ENCODE data around the gene VPS26B.

The VPS26B gene

GRCh38 chr11:134289167-134289566, 64.7 kb downstream of the VPS26B start:
- Histone ChIP-seq H3K36me3 (ENCODE audit: control insufficient read depth in 1 of 2, insufficient read depth in 2 of 2, low read length in 2 of 2) (no peaks in the 10 kb centered on the region), H3K27ac (ENCODE audit: low read depth, low read length) (no peak overlapping the region), H3K4me3 (ENCODE audit: low read depth in 1 of 2, low read length in 2 of 2) (no peak overlapping the region), H3K9ac (ENCODE audit: low read depth in 1 of 2, low read length in 2 of 2) (no peak overlapping the region), H3K9me3 (ENCODE audit: control insufficient read depth in 1 of 2, low read length in 2 of 2) (no peaks in the 10 kb centered on the region), H3K4me1 (ENCODE audit: control insufficient read depth in 1 of 2, insufficient read depth in 2 of 2, low read length in 2 of 2) (no peaks in the 10 kb centered on the region), H3K27me3 (ENCODE audit: control insufficient read depth in 1 of 2, insufficient read depth in 2 of 2, low read length in 2 of 2) (no peaks in the 10 kb centered on the region)

GRCh38 chr11:134289789-134290188, 65.3 kb downstream of the VPS26B start:
- H3K4me3 ChIP-seq (ENCODE audit: low read depth in 1 of 2, low read length in 2 of 2) = no peak overlapping the region
- no peak overlapping the region for H3K27ac ChIP-seq (ENCODE audit: low read depth, low read length)
- no peaks in the 10 kb centered on the region for H3K9me3 ChIP-seq (ENCODE audit: control insufficient read depth in 1 of 2, low read length in 2 of 2)
- H3K27me3 ChIP-seq (ENCODE audit: control insufficient read depth in 1 of 2, insufficient read depth in 2 of 2, low read length in 2 of 2) = no peaks in the 10 kb centered on the region
- H3K36me3 ChIP-seq (ENCODE audit: control insufficient read depth in 1 of 2, insufficient read depth in 2 of 2, low read length in 2 of 2) = no peaks in the 10 kb centered on the region
- H3K9ac ChIP-seq (ENCODE audit: low read depth in 1 of 2, low read length in 2 of 2) = no peak overlapping the region
- H3K4me1 ChIP-seq (ENCODE audit: control insufficient read depth in 1 of 2, insufficient read depth in 2 of 2, low read length in 2 of 2) = no peaks in the 10 kb centered on the region

- H3K27ac ChIP-seq (ENCODE audit: low read depth, low read length) = no peak overlapping the region
- H3K36me3 ChIP-seq (ENCODE audit: control insufficient read depth in 1 of 2, insufficient read depth in 2 of 2, low read length in 2 of 2) = no peaks in the 10 kb centered on the region
- H3K9me3 ChIP-seq (ENCODE audit: control insufficient read depth in 1 of 2, low read length in 2 of 2) = no peaks in the 10 kb centered on the region
- no peak overlapping the region for H3K9ac ChIP-seq (ENCODE audit: low read depth in 1 of 2, low read length in 2 of 2)
- no peak overlapping the region for H3K4me3 ChIP-seq (ENCODE audit: low read depth in 1 of 2, low read length in 2 of 2)
- H3K27me3 ChIP-seq (ENCODE audit: control insufficient read depth in 1 of 2, insufficient read depth in 2 of 2, low read length in 2 of 2) = no peaks in the 10 kb centered on the region
- no peaks in the 10 kb centered on the region for H3K4me1 ChIP-seq (ENCODE audit: control insufficient read depth in 1 of 2, insufficient read depth in 2 of 2, low read length in 2 of 2)
These were observed 66.2 kb downstream of the VPS26B start for GRCh38 chr11:134290646-134291045.

GRCh38 chr11:134291196-134291595, 66.7 kb downstream of the VPS26B start:
- no peaks in the 10 kb centered on the region for H3K36me3 ChIP-seq (ENCODE audit: control insufficient read depth in 1 of 2, insufficient read depth in 2 of 2, low read length in 2 of 2)
- H3K9me3 ChIP-seq (ENCODE audit: control insufficient read depth in 1 of 2, low read length in 2 of 2) = no peaks in the 10 kb centered on the region
- H3K4me3 ChIP-seq (ENCODE audit: low read depth in 1 of 2, low read length in 2 of 2) = no peak overlapping the region
- H3K9ac ChIP-seq (ENCODE audit: low read depth in 1 of 2, low read length in 2 of 2) = no peak overlapping the region
- no peaks in the 10 kb centered on the region for H3K4me1 ChIP-seq (ENCODE audit: control insufficient read depth in 1 of 2, insufficient read depth in 2 of 2, low read length in 2 of 2)
- no peaks in the 10 kb centered on the region for H3K27me3 ChIP-seq (ENCODE audit: control insufficient read depth in 1 of 2, insufficient read depth in 2 of 2, low read length in 2 of 2)
- no peak overlapping the region for H3K27ac ChIP-seq (ENCODE audit: low read depth, low read length)

GRCh38 chr11:134292661-134293060, 68.2 kb downstream of the VPS26B start:
- H3K27me3 ChIP-seq (ENCODE audit: control insufficient read depth in 1 of 2, insufficient read depth in 2 of 2, low read length in 2 of 2) = no peaks in the 10 kb centered on the region
- no peaks in the 10 kb centered on the region for H3K36me3 ChIP-seq (ENCODE audit: control insufficient read depth in 1 of 2, insufficient read depth in 2 of 2, low read length in 2 of 2)
- no peaks in the 10 kb centered on the region for H3K4me1 ChIP-seq (ENCODE audit: control insufficient read depth in 1 of 2, insufficient read depth in 2 of 2, low read length in 2 of 2)
- no peak overlapping the region for H3K9ac ChIP-seq (ENCODE audit: low read depth in 1 of 2, low read length in 2 of 2)
- no peak overlapping the region for H3K4me3 ChIP-seq (ENCODE audit: low read depth in 1 of 2, low read length in 2 of 2)
- no peaks in the 10 kb centered on the region for H3K9me3 ChIP-seq (ENCODE audit: control insufficient read depth in 1 of 2, low read length in 2 of 2)
- H3K27ac ChIP-seq (ENCODE audit: low read depth, low read length) = no peak overlapping the region

- Histone ChIP-seq H3K9me3 (ENCODE audit: control insufficient read depth in 1 of 2, low read length in 2 of 2) (no peaks in the 10 kb centered on the region), H3K9ac (ENCODE audit: low read depth in 1 of 2, low read length in 2 of 2) (no peak overlapping the region), H3K27me3 (ENCODE audit: control insufficient read depth in 1 of 2, insufficient read depth in 2 of 2, low read length in 2 of 2) (no peaks in the 10 kb centered on the region), H3K36me3 (ENCODE audit: control insufficient read depth in 1 of 2, insufficient read depth in 2 of 2, low read length in 2 of 2) (no peaks in the 10 kb centered on the region), H3K4me1 (ENCODE audit: control insufficient read depth in 1 of 2, insufficient read depth in 2 of 2, low read length in 2 of 2) (no peaks in the 10 kb centered on the region), H3K4me3 (ENCODE audit: low read depth in 1 of 2, low read length in 2 of 2) (no peak overlapping the region), H3K27ac (ENCODE audit: low read depth, low read length) (no peak overlapping the region)
These were observed 68.9 kb downstream of the VPS26B start for GRCh38 chr11:134293119-134294113.

- H3K9ac ChIP-seq (ENCODE audit: low read depth in 1 of 2, low read length in 2 of 2) = no peak overlapping the region
- H3K36me3 ChIP-seq (ENCODE audit: control insufficient read depth in 1 of 2, insufficient read depth in 2 of 2, low read length in 2 of 2) = no peaks in the 10 kb centered on the region
- no peaks in the 10 kb centered on the region for H3K27me3 ChIP-seq (ENCODE audit: control insufficient read depth in 1 of 2, insufficient read depth in 2 of 2, low read length in 2 of 2)
- H3K4me3 ChIP-seq (ENCODE audit: low read depth in 1 of 2, low read length in 2 of 2) = no peak overlapping the region
- no peaks in the 10 kb centered on the region for H3K9me3 ChIP-seq (ENCODE audit: control insufficient read depth in 1 of 2, low read length in 2 of 2)
- H3K4me1 ChIP-seq (ENCODE audit: control insufficient read depth in 1 of 2, insufficient read depth in 2 of 2, low read length in 2 of 2) = no peaks in the 10 kb centered on the region
- no peak overlapping the region for H3K27ac ChIP-seq (ENCODE audit: low read depth, low read length)
These were observed 70.2 kb downstream of the VPS26B start for GRCh38 chr11:134294664-134295063.

Data from duodenal mucosa (tissue), 2 donors.